KBM-7 (cell line): ENCODE results near the gene LTBP1.
"Not testable (repeated sequence)": the region's sequence is repeated elsewhere in the genome, so short reads cannot be mapped to it uniquely, and the experiment has no call there.

Experiments
- DNase-seq: peaks from one replicate; pipeline ENCODE4 v3.0.0-alpha.2; 2015
- in situ Hi-C: fragments of 300-500 bp; cut with MboI; formaldehyde crosslinking; loops from 2 replicates; pipeline ENCODE4 v1.14.3; 2020; ENCODE audit warnings: low sequenced_read_pairs, low pct_unique_long_range_greater_than_20kb, mixed read lengths

Gene LTBP1

DNA sequence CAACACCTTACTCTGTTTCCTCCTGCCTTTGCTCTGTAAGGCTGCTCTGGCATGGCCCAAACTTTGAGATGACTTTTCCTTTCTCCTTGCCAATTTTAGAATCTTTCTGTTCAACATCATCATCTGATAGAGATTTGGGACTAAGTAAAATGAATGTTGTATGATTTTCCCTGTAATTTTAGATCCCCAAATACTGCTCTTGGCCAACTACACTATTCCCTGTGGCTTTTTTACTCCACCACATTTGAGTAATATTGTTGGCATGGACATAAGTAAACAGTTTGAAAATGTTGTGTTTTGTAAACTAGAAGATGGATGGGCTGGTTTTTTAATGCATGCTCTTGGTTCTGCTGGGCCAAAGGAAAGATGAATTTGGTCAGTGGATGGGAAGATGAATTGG, 12.1 kb downstream of the LTBP1 start:
- no peak for DNase-seq
- in situ Hi-C loops = no loop called here

DNA sequence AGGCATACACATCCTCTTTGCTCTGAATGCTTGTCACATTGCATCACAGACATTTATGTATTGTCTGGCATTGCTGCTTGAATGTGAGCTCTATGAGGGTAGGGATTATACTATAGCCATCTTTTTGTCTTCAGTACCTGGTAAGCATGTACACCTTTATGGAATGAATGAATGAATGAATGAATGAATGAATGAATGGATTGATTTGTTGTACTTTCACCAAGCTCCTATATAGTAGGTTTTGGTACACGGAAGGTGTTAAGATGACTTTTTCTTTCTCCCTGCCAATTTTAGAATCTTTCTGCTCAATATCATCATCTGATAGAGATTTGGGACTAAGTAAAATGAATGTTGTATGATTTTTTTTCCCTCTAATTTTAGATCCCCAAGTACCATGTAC, 13.5 kb downstream of the LTBP1 start:
- in situ Hi-C loops = no loop called here
- DNase-seq = no peak

- in situ Hi-C loops = no loop called here
- DNase-seq = no peak
Observed at GRCh38 chr2:32960647-32961403, 14.1 kb downstream of the LTBP1 start.

- no peak for DNase-seq
- in situ Hi-C loops = no loop called here
Observed at GRCh38 chr2:32962690-32963089, 15.9 kb downstream of the LTBP1 start.

GRCh38 chr2:32963941-32964340, 17.2 kb downstream of the LTBP1 start:
- in situ Hi-C loops = no loop called here
- no peak for DNase-seq

- in situ Hi-C loops = no loop called here
- DNase-seq = no peak
Observed at GRCh38 chr2:32965523-32966171, 18.9 kb downstream of the LTBP1 start.

DNA sequence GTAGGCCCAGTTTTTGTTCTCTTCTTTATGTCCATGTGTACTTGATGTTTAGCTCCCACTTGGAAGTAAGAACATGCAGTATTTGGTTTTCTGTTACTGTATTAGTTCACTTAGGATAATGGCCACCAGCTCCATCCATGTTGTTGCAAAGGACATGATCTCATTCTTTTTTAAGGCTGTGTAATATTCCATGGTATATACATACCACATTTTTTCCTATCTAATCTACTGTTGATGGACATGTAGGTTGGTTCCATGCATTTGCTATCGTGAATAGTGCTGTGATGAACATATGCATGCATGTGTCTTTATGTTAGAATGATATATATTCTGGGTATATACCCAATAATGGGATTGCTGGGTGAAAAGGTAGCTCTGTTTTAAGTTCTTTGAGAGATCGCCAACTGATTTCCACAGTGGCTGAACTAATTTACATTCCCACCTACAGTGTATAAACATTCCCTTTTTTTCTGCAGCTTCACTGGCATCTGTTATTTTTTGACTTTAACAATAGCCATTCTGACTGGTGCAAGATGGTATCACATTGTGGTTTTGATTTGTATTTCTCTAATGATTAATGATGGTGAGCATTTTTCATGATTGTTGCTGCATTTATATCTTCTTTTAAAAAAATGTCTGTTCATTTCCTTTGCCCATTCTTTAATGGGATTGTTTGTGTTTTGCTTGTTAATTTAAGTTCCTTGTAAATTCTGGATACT, 22.9 kb downstream of the LTBP1 start:
- in situ Hi-C loops = no loop called here
- DNase-seq = no peak

DNA sequence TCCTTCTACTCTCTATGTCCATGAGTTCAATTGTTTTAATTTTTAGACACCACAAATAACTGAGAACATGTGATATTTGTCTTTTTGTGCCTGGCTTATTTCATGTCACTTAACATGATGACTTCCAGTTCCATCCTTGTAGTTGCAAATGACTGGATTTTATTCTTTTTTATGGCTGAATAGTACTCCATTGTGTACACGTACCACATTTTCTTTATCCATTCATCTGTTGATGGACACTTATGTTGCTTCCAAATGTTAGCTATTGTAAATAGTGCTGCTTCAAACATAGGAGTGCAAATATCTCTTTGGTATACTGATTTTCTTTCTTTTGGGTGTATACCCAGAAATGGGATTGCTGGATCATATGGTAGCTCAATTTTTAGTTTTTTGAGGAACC, 27.0 kb downstream of the LTBP1 start:
- in situ Hi-C loops, DNase-seq: not testable (repeated sequence)

DNA sequence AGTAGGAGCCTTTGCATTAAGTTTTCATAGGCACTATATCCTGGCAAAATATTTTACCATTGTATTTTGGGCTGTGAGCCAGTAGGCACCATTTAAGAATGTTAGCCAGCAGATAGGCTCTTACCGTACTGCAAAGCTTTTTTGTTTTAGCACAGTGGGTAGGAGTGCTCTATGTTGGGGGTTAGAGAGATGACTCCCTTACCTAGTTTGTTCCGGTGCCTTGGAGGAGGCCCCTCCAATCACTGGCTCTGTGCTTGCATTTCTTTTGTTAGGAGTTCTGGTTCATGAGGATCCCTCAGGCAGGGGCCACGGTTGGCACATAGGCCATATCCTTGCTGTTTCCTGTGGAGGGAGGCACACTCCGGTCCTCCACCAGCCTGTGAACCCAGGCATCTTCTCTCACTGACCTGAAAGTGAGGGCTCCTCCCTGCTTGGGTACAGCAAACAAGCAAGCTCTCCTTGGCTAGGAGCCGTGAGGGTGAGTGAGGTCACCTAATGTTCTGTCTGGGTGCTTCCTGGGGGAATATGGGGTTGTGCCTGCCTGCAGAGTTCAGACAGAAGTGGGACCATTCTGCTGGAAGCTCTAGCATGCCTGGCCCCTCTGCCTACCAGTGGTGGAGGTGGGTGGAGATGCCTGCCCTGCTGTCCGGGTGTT, 29.8 kb downstream of the LTBP1 start:
- in situ Hi-C loops = no loop called here
- DNase-seq = no peak

DNA sequence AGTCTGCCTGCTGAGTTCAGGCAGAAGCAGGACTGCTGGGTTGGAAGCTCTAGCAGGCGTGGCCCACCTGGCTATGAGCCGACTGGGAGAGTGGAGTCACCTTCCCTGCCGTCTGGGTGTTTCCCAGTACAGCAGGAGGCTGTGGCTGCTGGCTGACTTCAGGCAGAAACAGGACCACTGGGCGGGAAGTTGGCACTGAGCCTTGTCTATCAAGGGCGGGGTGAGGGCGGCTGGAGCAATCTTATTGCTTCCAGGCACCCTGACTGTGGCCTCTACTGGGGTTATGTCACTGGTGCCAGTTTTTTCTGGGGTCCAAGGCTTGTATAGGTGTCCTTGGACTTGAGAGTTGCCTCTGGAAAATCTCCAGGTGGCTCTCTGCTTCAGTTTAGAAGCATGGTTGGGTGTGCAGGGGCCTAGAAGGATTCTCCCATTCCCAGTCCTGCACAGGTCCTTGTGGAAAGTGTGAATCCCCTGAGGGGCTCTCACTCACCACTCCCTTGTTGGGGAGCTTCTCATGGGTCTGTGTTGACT, 30.5 kb downstream of the LTBP1 start:
- DNase-seq = no peak
- in situ Hi-C loops = no loop called here

DNA sequence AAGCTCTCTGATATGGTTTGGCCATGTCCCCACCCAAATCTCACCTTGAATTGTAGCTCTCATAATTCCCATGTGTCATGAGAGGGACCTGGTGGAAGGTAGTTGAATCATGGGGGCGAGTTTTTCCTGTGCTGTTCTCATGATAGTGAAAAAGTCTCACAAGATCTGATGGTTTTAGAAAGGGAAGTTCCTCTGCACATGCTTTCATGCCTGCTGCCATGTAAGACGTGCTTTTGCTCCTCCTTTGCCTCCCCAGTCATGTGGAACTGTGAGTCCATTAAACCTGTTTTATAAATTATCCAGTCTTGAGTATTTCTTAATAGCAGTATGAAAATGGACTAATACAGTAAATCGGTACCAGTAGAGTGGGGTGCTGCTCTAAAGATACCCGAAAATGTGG, 34.9 kb downstream of the LTBP1 start:
- no peak for DNase-seq
- in situ Hi-C loops = no loop called here

GRCh38 chr2:32983193-32983924, 36.6 kb downstream of the LTBP1 start:
- in situ Hi-C loops, DNase-seq: not testable (repeated sequence)

GRCh38 chr2:32986480-32986879, 39.7 kb downstream of the LTBP1 start:
- in situ Hi-C loops = no loop called here
- no peak for DNase-seq

DNA sequence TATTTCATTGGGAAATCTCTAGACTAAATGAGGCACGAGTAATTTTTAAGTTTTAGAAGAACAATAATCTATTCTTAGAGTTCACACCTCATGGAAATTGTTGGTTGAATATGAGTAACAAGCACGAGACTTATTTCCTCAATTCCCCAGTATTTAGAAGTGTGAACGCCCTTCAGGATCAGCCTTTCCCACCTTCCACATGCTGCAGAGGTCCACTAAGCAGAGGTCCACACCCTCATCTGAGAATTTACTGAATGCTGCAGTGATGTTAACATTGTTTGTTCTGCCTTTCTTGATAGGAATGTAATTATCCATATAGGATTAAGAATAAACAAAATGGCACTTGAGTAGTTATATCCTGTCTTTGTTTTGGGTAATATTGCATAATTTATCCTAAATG, 41.8 kb downstream of the LTBP1 start:
- no peak for DNase-seq
- in situ Hi-C loops = no loop called here

- DNase-seq = no peak
- in situ Hi-C loops = no loop called here
Observed at GRCh38 chr2:32990556-32990955, 43.8 kb downstream of the LTBP1 start.

- in situ Hi-C loops = no loop called here
- no peak for DNase-seq
Observed at GRCh38 chr2:32991091-32991845, 44.5 kb downstream of the LTBP1 start.

GRCh38 chr2:32993005-32993539, 46.3 kb downstream of the LTBP1 start:
- DNase-seq = no peak
- in situ Hi-C loops = no loop called here

GRCh38 chr2:32997705-32998104, 51.0 kb downstream of the LTBP1 start:
- DNase-seq = no peak
- in situ Hi-C loops = no loop called here
